Dermis microvascular lymphatic vessel endothelial cell (primary cell): ENCODE measurements around the gene GALNT10. TPM values are rescaled to one million over a fixed set of nuclear protein-coding genes. Genes with fewer than 3 reads are reported as not detected.

Experiments
- DNase-seq, 2 donors: peaks; one replicate each; pipeline versions ENCODE4 v3.0.0 to v3.0.0-alpha.2; 2010; ENCODE audit warnings: low read depth in 2 of 2
- total RNA-seq: library from RNA; depleted of rRNA; stranded (reverse); fragments of >200 nt; gene quantifications from 2 replicates; pipeline ENCODE4 v1.2.1, GENCODE V29; 2014

GALNT10 gene
- total RNA-seq, 1 donor from 2014 or later = 26.6 TPM

GRCh38 chr5:154402611-154403010, 212.1 kb downstream of the GALNT10 start:
- no peak for DNase-seq

- no peak for DNase-seq
Observed at GRCh38 chr5:154403234-154403633, 212.7 kb downstream of the GALNT10 start.

DNA sequence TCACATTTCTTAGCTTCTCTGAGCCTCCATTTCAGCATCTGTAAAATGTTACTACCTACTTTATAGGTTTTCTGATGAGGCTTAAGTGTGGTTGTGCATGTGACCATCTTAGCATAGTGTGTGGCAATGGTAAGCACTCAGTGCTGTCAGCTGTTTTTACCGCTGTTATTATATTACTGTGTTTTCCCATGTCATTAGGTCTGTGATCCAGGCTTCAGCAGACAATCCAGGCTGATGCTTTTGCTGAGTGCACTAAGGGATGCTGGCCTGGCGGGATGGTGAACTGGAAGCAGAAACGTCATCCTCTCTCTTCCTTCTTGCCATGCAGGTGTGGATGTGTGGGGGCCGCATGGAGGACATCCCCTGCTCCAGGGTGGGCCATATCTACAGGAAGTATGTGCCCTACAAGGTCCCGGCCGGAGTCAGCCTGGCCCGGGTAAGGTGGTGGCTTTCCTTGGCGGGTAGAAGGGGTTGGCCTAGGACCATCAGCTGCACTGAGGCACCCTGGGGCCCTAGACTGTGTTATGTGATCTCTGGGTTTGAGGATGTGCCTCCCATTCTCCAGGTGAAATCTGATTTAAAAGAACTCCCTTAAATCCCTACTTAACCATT, 213.3 kb downstream of the GALNT10 start:
- no peak for DNase-seq

GRCh38 chr5:154405078-154405792, 214.7 kb downstream of the GALNT10 start:
- peak; percentile 43 to 78 for DNase-seq

DNA sequence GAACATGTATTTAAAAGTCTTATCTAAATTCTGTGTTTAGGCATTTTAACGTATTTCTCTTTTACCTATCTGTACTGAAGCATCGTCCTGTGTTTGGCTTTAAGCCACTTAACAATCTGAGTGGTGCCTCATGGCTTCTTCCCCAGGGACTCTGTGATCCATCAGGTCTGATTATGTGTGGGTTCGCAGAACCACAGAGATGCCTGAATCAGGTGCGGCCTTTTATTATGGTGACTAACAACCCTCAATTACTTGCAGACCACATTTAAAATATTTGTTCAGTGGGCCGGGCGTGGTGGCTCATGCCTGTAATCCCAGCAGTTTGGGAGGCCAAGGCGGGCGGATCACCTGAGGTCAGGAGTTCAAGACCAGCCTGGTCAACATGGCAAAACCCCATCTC, 215.7 kb downstream of the GALNT10 start:
- DNase-seq = no peak

GRCh38 chr5:154406826-154407225, 216.3 kb downstream of the GALNT10 start:
- no peak for DNase-seq

DNA sequence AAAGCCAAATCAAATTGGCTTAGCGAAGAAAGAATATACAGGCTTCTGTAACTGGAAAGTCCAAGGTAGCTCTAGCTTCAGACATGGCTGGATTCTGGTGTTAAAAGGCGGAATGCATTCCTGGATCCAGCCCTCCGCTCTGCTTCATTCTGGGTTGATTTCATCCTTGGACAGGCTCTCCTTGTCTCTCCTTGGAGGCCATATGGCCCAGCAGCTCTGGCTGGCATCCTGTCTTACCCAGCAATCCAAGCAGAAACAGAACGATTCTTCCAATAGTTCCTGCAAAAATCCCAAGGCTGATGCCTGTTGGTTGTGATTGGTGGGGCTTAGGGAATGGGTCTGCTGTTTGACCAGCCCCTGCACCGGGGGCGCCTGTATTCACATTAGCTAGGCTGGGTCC, 218.3 kb downstream of the GALNT10 start:
- DNase-seq = no peak

GRCh38 chr5:154409230-154409840, 218.8 kb downstream of the GALNT10 start:
- no peak for DNase-seq

GRCh38 chr5:154410008-154410407, 219.5 kb downstream of the GALNT10 start:
- no peak for DNase-seq

DNA sequence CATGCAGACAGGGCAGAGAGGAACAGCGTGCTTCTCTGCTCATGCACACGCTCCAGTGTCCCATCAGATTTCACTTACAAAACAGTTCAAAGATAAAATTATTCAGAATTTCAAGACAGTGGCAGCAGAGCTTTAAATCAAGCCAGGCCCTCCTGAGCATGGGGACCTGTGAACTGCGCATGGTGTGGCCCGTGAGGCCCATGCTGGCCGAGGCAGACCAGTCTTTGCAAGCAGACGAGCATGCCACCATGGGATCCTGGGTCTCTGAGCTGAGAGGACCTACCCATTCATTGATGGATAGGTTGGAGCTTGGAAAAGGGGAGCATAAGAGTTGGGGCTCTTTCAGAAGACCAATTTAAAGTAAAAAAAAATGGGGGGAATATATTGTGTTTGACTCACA, 220.3 kb downstream of the GALNT10 start:
- no peak for DNase-seq

DNA sequence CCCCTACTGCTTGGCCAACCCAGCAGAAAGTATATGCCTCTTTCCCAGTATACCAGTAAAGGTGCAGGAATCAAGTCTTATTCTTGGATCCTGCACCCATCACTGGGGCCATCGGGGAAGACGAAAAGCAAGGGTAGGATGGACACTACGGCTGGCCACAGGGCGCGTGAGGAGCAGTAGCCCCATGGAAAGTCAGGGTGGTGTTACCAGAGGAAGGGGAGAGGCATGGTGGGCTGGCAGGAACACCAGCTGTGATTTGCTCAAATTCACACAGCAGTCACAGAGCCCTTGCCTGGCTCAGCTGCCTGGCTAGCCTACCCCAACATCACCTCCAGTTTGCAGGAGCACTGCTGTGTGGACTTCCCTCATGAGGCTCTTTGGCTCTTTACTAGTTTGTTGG, 220.8 kb downstream of the GALNT10 start:
- no peak for DNase-seq

DNA sequence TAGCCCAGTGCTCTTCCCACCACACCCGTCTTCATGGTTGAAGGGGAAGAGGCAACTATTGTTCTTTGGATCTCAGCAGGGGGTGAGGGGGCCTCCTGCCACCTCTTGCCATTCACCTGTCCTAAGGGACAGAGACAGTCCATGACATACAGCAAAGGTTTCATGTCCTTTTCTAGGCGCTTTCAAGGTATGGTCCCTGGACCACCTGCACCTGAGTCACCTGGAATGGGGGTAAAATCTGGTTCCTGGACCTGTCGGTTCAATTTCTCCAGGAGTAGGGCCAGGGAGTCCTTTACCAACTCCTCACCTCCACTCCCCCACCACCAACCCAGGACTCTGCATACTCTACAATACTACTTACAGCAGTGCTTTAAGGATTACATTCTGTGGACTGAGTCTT, 221.8 kb downstream of the GALNT10 start:
- DNase-seq = no peak

DNA sequence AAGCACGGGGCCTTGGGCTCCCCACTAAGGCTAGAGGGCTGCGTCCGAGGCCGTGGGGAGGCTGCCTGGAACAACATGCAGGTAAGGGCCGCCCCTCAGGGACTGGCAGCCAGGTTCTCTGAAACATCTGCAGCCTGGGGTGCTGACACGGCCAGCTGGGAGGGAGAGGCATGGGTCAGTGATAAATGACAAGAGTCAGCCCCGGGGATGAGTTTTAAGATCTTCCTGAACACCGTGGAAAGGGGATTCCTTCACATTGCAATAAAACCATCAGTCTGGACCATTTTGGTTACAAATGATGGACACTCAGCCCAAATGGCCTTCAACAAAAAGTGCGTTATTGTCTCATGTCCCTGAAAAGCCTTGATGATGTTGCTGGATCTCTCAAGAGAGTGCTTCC, 222.4 kb downstream of the GALNT10 start:
- DNase-seq = no peak

DNA sequence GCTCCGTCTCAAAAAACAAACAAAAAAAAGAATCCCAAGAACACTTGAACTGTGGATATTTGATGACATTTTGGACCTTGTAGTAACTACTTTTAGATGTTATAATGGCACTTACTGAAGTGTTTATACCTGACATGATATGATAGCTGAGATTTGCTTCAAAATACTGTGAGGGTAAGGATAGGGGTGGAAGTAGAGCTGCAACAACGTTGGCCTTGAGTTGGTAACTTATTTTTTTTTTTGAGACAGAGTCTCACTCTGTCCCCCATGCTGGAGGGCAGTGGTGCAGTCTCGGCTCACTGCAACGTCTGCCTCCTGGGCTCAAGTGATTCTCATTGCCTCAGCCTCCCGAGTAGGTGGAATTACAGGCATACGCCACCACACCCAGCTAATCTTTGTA, 224.6 kb downstream of the GALNT10 start:
- no peak for DNase-seq

DNA sequence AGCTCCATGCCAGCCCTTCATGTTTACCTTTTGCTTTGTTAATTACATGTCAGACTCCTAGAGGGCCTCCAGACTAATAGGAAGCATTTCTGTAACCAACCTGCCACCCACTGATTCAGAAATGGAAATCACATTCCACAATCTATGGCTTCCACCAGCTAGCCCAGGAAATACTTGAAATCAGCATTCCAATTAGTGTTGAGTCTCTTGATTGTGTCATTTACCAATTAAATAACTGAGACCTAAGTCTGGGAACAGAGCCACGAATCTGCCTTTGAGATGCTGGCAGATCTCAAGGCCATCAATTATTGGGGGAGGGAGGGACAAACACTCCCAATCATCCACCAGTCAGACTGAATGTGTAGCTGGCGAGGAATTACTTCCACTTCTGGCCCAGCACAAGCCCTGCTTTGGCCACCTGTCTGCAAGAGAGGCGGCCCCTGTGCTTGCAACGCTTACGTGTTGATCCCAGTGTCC, 227.8 kb downstream of the GALNT10 start:
- DNase-seq = no peak

- DNase-seq = no peak
Observed at GRCh38 chr5:154419236-154419635, 228.7 kb downstream of the GALNT10 start.

DNA sequence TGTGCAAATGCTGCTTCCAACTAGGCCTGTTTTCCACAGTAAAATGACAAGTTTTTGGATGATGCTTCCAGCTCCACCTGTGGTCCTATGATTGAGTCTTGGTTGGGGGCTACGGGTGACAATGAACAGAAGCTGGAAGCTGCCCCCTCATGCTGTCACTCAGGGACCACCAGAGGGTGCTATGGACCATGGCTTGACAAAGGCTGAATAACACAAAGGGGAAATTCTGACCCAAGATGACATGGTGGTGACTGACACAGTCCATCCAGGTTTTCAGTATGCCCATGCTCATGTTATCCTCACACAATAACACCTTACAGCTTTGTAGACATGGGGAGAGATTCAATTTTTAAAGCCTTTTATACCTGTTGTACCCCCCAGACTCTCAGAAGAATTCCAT, 231.3 kb downstream of the GALNT10 start:
- peak; percentile 20 to 53 for DNase-seq

DNA sequence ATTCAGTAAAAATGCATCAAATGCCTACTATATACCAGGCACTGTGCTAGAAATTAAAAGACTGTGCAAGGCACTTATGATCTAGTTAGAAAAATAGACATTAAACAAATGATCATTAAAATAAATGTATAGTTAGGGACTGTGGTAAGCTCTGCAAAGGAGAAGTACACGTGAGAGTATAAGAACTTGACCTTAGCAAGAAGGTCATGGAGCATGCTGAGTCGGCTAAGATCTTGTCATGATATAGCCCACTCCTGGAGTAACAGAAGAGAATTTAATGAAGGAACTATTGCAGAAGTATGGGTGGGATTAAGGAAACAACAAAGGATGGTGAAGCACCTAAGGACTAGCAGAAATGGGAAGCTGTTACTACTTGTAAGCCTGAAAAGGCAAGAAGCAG, 231.8 kb downstream of the GALNT10 start:
- no peak for DNase-seq

DNA sequence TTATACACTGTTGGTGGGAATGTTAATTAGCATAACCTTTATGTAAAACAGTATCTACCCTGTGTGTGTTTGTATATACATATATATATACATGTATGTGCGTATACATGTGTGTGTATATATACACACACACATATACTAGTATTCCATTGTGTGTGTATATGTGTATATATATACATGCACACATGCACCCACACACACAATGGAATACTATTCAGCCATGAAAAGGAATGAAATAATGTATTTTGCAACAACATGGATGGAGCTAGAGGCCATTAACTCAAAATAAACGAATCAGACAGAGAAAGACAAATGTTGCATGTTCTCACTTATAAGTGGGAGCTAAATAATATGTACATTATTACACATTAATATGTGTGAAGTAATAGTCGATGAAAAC, 237.7 kb downstream of the GALNT10 start:
- no peak for DNase-seq

GRCh38 chr5:154429341-154429740, 238.8 kb downstream of the GALNT10 start:
- DNase-seq = no peak

- no peak for DNase-seq
Observed at GRCh38 chr5:154430466-154430865, 239.9 kb downstream of the GALNT10 start.

GRCh38 chr5:154430961-154431630, 240.6 kb downstream of the GALNT10 start:
- no peak for DNase-seq
